HAP-1 (cell line): ENCODE measurements around the gene ELN.
"Not testable (repeated sequence)": the region's sequence is repeated elsewhere in the genome, so short reads cannot be mapped to it uniquely, and the experiment has no call there.

ENCODE experiments used
- DNase-seq, 2 experiments: peaks; one replicate each; pipeline ENCODE4 v3.0.0-alpha.2; 2016 to 2020; ENCODE audit warnings: low spot score in 2 of 2
- H3K27me3 ChIP-seq: fragments of 250-450 bp; sonication (Bioruptor Pico); 2 replicates; pipeline ENCODE4 v1.5.1; 2020; ENCODE audit warnings: low read depth, mild to moderate bottlenecking, moderate library complexity
- H3K36me3 ChIP-seq: fragments of 250-450 bp; sonication (Bioruptor Pico); replicated peaks from 2 replicates; pipeline ENCODE4 v1.5.1; 2020; ENCODE audit warnings: mild to moderate bottlenecking
- H3K4me1 ChIP-seq: fragments of 250-450 bp; sonication (Bioruptor Pico); 2 replicates; pipeline ENCODE4 v1.5.1; 2020; ENCODE audit warnings: mild to moderate bottlenecking
- H3K4me3 ChIP-seq: fragments of 250-450 bp; sonication (Bioruptor Pico); 2 replicates; pipeline ENCODE4 v1.5.1; 2020; ENCODE audit warnings: mild to moderate bottlenecking, moderate library complexity
- H3K9me3 ChIP-seq: fragments of 250-450 bp; sonication (Bioruptor Pico); 2 replicates; pipeline ENCODE4 v1.5.1; 2020; ENCODE audit warnings: mild to moderate bottlenecking, moderate library complexity
- in situ Hi-C: fragments of 300-500 bp; cut with MboI; formaldehyde crosslinking; loops from 3 replicates; pipeline ENCODE4 v1.14.3; 2020; ENCODE audit warnings: low sequenced_read_pairs, inconsistent platforms, mixed read lengths

ELN gene

DNA sequence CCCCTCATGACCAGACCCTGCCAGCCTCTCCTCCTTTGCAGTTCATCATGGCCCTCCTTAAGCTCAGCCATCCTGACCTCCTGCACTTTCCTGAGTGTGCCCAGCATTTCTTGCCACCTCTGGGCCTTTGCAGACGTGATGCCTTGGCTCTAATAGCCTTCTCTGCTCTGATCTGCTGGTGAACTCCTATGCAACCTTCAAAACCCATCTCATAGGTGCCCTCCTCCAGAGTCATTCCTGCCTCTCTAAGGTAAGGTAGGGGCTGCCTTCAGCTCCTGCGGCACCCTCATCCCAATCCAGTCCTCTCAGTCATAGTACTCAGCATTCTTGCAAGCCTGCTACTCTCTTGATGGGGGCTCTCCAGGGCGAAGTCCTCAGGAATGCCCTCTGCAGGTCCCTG is 19.3 kb upstream of the ELN start:
- Histone ChIP-seq H3K4me1 (no peaks in the 10 kb centered on the region), H3K4me3 (no peak overlapping the region), H3K36me3 (no peaks in the 10 kb centered on the region), H3K27me3 (no peaks in the 10 kb centered on the region), H3K9me3 (no peaks in the 10 kb centered on the region)
- no peak for DNase-seq
- in situ Hi-C loops = no loop called here

DNA sequence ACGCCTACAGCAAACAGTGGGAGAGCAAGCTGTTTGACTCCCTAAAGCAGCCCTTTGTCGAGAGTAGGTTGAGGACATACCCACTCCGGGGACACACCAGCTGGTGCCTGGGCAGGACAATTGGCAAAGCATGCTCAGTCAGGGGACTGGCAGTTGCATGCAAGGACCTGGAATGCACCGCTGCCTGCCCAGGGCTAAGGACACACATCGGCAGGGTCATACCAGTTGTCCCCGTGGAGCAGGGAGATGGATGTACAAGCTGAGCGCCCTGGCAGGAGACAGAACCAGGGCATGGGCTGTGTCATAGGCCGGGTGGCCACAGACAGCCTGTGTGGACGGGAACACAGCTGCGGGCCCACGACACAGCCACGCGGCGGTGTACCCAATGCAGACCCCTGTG is 18.3 kb upstream of the ELN start:
- in situ Hi-C loops = no loop called here
- DNase-seq = no peak
- no peak overlapping the region for H3K4me3 ChIP-seq
- no peaks in the 10 kb centered on the region for H3K27me3 ChIP-seq
- no peaks in the 10 kb centered on the region for H3K36me3 ChIP-seq
- H3K9me3 ChIP-seq = no peaks in the 10 kb centered on the region
- no peaks in the 10 kb centered on the region for H3K4me1 ChIP-seq

DNA sequence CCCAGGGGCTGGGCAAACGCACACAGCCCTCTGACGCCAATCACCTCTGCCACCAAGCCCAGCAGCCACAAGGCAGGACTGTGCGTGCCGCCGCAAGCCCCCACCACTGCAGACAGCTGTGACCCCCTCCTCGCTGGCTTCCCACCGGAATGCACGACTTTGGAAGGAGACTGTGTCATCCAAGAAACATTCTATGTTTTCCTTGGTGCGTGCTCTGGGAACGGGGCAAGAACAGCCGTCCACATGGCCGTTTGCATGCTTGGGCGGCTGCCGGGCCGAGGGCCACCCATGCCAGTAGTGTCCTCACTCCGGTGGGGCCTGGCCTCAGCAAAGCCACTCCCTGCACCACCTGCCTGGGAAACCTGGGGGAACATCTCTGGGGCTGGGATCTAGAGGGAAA is 17.6 kb upstream of the ELN start:
- in situ Hi-C loops = no loop called here
- H3K36me3 ChIP-seq = no peaks in the 10 kb centered on the region
- H3K4me1 ChIP-seq = no peaks in the 10 kb centered on the region
- no peak overlapping the region for H3K4me3 ChIP-seq
- no peak for DNase-seq
- H3K9me3 ChIP-seq = no peaks in the 10 kb centered on the region
- H3K27me3 ChIP-seq = no peaks in the 10 kb centered on the region

DNA sequence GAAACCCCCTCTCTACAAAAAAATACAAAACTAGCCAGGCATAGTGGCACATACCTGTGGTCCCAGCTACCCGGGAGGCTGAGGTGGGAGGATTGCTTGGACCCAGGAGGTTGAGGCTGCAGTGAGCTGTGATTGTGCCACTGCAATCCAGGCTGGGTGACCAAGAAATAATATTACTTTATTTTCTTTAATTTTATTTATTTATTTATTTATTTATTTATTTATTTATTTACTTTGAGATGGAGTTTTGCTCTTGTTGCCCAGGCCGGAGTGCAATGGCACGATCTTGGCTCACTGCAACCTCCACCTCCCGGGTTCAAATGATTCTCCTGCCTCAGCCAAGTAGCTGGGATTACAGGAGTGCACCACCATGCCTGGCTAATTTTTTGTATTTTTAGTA is 16.6 kb upstream of the ELN start:
- H3K4me3 ChIP-seq, in situ Hi-C loops, H3K36me3 ChIP-seq, H3K27me3 ChIP-seq, H3K9me3 ChIP-seq, H3K4me1 ChIP-seq, DNase-seq: not testable (repeated sequence)

DNA sequence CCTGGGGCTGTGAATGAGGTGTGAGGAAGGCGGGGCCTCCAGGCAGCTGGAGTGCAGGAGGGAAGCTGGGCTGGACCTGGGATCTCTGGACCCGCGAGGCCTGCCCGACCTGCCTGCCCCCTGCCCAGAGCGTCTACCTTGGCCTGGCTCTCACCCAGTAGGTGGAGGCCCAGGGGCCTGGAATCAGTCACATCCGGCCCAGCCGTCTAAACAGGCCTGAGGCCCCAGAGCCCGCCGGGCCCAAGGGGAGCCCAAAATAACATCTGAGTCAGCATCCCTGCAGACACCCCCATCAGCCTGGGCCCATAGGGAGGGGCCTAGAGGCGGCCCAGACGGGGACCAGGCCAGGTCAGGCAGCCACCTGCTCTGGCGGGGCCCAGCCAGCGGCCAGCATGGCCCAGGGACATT is 15.1 kb upstream of the ELN start:
- Histone ChIP-seq H3K4me3 (no peak overlapping the region), H3K36me3 (no peaks in the 10 kb centered on the region), H3K27me3 (no peaks in the 10 kb centered on the region), H3K9me3 (no peaks in the 10 kb centered on the region), H3K4me1 (no peaks in the 10 kb centered on the region)
- in situ Hi-C loops = no loop called here
- no peak for DNase-seq

DNA sequence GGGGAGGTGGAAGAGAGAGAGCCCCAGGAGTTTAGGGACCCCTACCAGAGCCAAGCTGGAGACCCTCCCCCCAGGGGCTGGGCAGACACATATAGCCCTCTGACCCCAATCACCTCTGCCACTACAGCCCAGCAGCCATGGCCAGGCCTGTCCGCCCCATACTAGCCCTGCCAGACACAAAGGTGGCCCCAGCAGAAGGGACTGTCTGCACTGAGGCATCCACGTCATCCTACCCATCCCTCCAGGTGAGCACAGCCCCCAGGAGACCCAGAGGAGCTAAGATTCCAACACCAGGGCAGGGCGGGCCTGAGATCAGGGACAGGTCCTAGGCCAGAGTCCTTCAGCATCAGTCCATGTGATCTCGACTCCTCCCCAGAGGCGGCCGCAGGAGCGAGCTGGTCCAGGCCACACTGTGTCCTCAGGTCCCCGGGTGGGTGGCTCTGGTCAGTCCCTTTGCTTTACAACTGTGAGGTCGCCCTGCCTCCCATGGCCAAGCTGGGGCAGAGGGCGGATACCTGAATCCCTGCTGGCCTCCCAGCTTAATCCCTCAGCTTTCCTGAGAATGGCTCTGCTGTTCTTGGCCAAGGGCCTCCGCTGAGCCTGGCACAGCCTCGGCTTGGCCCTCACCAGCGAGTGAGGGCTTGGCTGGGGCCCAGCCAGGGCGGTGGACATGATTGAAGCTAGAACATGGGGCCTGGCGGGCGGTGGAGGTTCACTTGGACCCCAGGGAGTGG is 14.3 kb upstream of the ELN start:
- H3K27me3 ChIP-seq = no peaks in the 10 kb centered on the region
- H3K4me1 ChIP-seq = no peaks in the 10 kb centered on the region
- in situ Hi-C loops = no loop called here
- H3K4me3 ChIP-seq = no peak overlapping the region
- H3K36me3 ChIP-seq = no peaks in the 10 kb centered on the region
- no peak for DNase-seq
- no peaks in the 10 kb centered on the region for H3K9me3 ChIP-seq

DNA sequence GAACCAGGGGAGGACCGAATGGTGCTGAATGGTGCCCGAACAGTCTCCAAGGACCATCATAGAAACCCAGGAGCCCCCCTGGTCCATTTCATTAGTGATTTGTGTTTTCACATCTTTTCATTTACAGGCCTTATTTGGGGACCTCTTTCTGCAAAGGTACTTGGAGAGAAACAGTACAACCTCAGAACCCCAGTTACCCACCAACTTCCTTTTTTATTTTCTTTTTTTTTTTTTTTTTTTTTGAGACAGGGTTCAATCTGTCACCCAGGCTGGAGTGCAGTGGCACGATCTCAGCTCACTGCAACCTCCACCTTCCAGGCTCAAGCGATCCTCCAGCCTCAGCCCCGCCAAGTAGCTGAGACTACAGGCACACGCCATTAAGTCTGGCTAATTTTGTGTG is 13.0 kb upstream of the ELN start:
- no peak for DNase-seq
- no peak overlapping the region for H3K4me3 ChIP-seq
- H3K9me3 ChIP-seq = no peaks in the 10 kb centered on the region
- no peaks in the 10 kb centered on the region for H3K36me3 ChIP-seq
- no peaks in the 10 kb centered on the region for H3K4me1 ChIP-seq
- in situ Hi-C loops = no loop called here
- no peaks in the 10 kb centered on the region for H3K27me3 ChIP-seq

DNA sequence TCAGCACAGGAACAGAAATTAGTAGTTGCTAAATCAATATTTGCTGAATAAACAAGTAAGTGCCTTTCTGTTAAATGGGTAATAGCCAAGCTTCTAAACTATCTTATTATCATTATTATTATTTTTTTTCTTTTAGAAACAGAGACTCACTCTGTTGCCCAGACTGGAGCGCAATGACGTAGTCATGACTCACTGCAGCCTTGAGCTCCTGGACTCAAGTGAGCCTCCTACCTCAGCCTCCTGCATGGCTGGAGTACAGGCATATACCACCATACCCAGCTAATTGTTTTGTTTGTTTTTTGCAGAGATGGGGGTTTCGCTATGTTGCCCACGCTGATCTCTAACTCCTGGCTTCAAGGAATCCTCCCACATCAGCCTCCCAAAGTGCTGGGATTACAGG is 12.3 kb upstream of the ELN start:
- DNase-seq = no peak
- no peaks in the 10 kb centered on the region for H3K27me3 ChIP-seq
- H3K4me1 ChIP-seq = no peaks in the 10 kb centered on the region
- no peak overlapping the region for H3K4me3 ChIP-seq
- in situ Hi-C loops = no loop called here
- H3K36me3 ChIP-seq = no peaks in the 10 kb centered on the region
- no peaks in the 10 kb centered on the region for H3K9me3 ChIP-seq

DNA sequence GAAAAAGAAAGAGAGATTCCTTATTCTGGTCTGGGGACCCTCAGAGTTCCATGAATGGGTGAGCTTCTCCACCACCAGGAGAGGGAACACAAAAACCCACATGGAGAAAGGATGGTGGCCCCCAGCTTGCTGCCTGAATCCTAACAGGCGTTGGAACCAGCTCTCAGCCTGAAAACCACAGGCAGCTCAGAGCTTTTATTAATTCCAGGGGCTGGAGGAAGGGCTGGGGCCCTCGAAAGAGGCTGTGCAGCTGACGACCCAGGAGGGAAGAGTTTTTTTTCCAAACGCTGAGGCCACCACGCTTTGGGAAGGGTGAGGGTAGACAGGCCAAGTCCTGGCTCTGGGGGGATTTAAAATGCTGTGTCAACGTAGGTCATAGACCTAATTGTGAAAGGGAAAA is 10.8 kb upstream of the ELN start:
- Histone ChIP-seq H3K27me3 (no peaks in the 10 kb centered on the region), H3K4me3 (no peak overlapping the region), H3K36me3 (no peaks in the 10 kb centered on the region), H3K9me3 (no peaks in the 10 kb centered on the region), H3K4me1 (no peaks in the 10 kb centered on the region)
- in situ Hi-C loops = no loop called here
- DNase-seq = no peak

DNA sequence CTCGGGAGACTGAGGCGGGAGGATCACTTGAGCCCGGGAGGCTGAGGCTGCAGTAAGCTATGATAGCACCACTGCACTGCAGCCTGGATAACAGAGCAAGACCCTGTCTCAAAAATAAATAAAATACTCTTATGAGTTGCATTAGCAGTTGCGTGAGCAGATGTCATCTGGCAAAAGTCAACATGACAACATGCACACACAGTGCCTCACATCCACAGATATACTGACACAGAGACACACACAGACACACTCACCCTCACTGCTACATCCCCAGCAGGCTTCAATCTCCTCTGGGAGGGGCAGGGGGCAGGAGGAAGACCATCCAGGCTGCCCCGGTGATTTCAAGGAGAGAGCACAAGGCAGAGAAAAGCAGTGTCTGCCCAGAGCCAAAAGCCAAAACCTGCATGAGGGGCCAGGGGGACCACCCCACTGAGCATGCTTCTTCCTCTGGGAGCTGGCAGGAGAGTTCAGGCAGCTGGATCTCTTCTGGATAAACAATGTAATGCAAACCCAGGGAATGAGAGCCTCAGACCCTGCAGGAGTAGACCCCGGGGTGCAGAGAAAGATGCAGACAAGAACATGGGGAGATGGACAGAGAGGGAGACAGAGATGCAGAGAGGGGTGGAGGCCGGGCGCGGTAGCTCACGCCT is 9.6 kb upstream of the ELN start:
- DNase-seq = no peak
- in situ Hi-C loops = no loop called here
- no peaks in the 10 kb centered on the region for H3K9me3 ChIP-seq

DNA sequence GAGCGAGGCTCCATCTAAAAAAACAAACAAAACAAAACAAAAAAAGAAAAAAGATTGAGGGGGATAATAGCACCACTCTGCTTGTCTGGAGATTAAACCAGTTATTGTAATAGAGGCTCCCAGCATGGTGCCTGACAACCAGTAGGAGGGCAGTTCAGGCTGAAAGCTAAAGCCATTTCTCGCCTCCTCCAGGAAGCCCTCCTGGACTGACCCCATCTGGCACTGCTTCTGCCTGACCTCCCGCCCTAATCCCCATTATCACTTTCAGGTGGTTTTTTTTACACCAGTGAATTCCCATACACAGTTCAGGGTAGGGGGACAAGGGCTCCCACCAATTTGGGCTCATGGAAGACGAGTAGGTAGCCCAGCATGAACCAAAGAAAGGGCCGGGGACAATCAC is 8.8 kb upstream of the ELN start:
- no peak overlapping the region for H3K4me3 ChIP-seq
- H3K36me3 ChIP-seq = no peaks in the 10 kb centered on the region
- in situ Hi-C loops = no loop called here
- no peak for DNase-seq
- no peaks in the 10 kb centered on the region for H3K4me1 ChIP-seq
- peaks cover 5% of the 10 kb centered on the region; the same call in 1 of the 2 replicates for H3K27me3 ChIP-seq
- H3K9me3 ChIP-seq = no peaks in the 10 kb centered on the region

More for the DNA sequence above, 9.6 kb upstream of the ELN start:
- no peaks in the 10 kb centered on the region; the same call in 1 of the 2 replicates for H3K27me3 ChIP-seq
- no peak overlapping the region for H3K4me3 ChIP-seq
- no peaks in the 10 kb centered on the region for H3K36me3 ChIP-seq
- no peaks in the 10 kb centered on the region for H3K4me1 ChIP-seq

DNA sequence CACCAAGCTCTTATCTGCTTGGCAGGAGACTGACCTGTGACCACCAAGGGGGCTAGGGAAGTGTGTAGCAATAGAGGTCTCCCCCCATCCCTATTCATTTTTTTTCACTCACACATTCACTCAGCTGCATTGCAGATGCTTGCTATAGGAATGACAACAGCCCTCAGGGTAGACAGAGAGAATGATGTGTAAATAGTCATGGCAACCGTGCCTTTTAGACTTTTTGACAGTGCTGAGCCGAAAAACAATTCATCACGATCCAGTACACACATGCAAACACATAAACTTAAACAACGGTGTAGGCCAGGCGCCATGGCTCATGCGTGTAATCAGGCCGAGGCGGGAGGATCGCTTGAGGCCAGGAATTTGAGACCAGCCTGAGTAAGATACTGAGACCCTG is 7.6 kb upstream of the ELN start:
- H3K9me3 ChIP-seq = no peaks in the 10 kb centered on the region
- in situ Hi-C loops = no loop called here

DNA sequence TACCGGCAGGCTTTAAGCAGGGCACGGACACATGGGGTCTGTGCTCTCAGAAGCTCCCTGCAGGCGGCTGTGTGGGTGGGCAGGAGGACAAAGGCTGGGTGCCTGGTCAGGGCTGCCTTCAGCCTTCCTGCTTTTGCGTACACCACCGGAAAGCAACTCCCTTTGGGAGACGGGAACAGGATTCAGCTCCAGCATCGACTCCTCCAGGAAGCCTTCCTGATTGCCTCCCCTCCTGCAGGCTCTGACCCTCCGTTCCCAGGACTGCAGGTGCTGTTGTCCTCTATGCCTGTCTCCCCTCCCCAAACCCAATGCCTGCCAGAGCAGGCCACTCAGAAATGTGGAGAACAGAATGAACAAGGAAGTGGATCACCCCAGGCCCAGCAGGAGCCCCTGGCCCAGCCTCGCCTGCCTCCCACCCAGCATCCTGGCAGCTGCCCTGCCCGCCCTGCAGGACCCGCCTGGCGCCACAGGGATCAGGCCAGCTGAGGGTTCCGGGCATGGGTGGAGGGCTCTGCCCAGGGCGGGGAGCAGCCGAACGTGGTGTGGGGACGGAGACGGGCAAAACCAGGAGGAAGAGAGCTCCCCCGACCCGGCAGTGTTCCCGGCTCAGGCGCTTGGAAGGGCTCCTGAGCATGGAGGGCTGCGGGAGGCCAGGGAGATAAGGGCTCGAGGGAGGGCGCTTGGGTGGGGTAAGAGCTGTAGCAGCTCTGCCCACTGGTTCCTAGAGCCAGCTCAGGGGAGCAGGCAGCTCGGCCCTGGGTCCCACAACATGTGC is 6.2 kb upstream of the ELN start:
- H3K4me3 ChIP-seq = no peak overlapping the region
- no peak for DNase-seq
- in situ Hi-C loops = no loop called here
- no peaks in the 10 kb centered on the region for H3K9me3 ChIP-seq
- H3K4me1 ChIP-seq = no peaks in the 10 kb centered on the region
- no peaks in the 10 kb centered on the region for H3K36me3 ChIP-seq
- H3K27me3 ChIP-seq = peaks cover 13% of the 10 kb centered on the region

More for the DNA sequence above, 7.6 kb upstream of the ELN start:
- Histone ChIP-seq H3K27me3 (peaks cover 11% of the 10 kb centered on the region), H3K4me1 (no peaks in the 10 kb centered on the region), H3K36me3 (no peaks in the 10 kb centered on the region), H3K4me3 (no peak overlapping the region)
- no peak for DNase-seq

DNA sequence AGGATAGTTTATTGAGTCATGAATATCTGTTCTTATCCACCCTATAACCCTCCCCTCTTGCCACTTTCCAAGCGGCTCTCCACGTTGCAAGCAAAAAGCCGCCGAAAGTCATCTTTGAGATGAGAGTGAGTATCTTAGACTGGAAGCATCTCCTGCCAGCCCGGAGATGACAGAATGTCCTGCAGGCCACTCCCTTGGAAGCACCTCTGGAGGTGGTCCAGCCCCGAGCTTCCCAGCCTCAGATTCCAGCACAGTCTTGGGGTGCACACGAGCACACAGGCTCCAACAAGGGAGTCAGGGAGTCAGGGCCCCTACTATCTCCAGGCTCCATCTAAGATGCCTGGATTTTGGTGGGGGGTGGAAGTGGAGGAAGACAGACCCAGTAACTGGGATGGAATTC is 5.5 kb upstream of the ELN start:
- H3K4me1 ChIP-seq = no peaks in the 10 kb centered on the region
- no peaks in the 10 kb centered on the region for H3K9me3 ChIP-seq
- in situ Hi-C loops = no loop called here
- H3K36me3 ChIP-seq = no peaks in the 10 kb centered on the region
- no peak for DNase-seq
- no peak overlapping the region for H3K4me3 ChIP-seq
- peaks cover 13% of the 10 kb centered on the region for H3K27me3 ChIP-seq
